ENCODE data around the gene THADA. TPM values are rescaled to one million over a fixed set of nuclear protein-coding genes. Genes with fewer than 3 reads are reported as not detected.

Gene THADA
- total RNA-seq, 6 donors from 2014 or later: 23.6 to 57.5 (median 37.3) TPM

- ATAC-seq (ENCODE audit: low FRiP score in 2 of 2) (no peak), DNase-seq (no peak)
- Histone ChIP-seq H3K9me3 (no peaks in the 10 kb centered on the region), H3K27me3 (no peaks in the 10 kb centered on the region), H3K36me3 (no peaks in the 10 kb centered on the region), H3K27ac (no peak overlapping the region), H3K4me3 (no peak overlapping the region), H3K4me1 (peaks cover 6 to 17% (median 11%) of the 10 kb centered on the region in 4 donors)
- no peak for TF ChIP-seq POLR2A (IDR thresholded peaks at IDR 0.05)
- TF ChIP-seq CTCF (IDR thresholded peaks at IDR 0.05): no peak
- no peak for TF ChIP-seq EP300 (IDR thresholded peaks at IDR 0.05)
- no peak for TF ChIP-seq POLR2AphosphoS5 (IDR thresholded peaks at IDR 0.05)
- WGBS, 2 donors: 96 to 100% methylated on average over 4 to 7 of the region's 7 CpGs
Observed at GRCh38 chr2:43206602-43207001, 389.2 kb downstream of the THADA start.

- no peaks in the 10 kb centered on the region for H3K9me3 ChIP-seq
- H3K36me3 ChIP-seq: no peaks in the 10 kb centered on the region
- 93 to 98% methylated on average over 10 to 11 of the region's 11 CpGs for WGBS, 2 donors
- ATAC-seq (ENCODE audit: low FRiP score in 2 of 2): no peak
- no peaks in the 10 kb centered on the region for H3K27me3 ChIP-seq
- DNase-seq: no peak
- H3K4me3 ChIP-seq: no peak overlapping the region
- no peak for TF ChIP-seq POLR2A (IDR thresholded peaks at IDR 0.05)
- TF ChIP-seq CTCF (IDR thresholded peaks at IDR 0.05): no peak
- no peak for TF ChIP-seq POLR2AphosphoS5 (IDR thresholded peaks at IDR 0.05)
- TF ChIP-seq EP300 (IDR thresholded peaks at IDR 0.05): no peak
- no peaks in the 10 kb centered on the region for H3K4me1 ChIP-seq
- H3K27ac ChIP-seq: no peak overlapping the region
Observed at GRCh38 chr2:43203373-43203772, 392.5 kb downstream of the THADA start.

GRCh38 chr2:43202289-43202688 is 393.5 kb downstream of the THADA start:
- no peaks in the 10 kb centered on the region for H3K27me3 ChIP-seq
- no peak overlapping the region for H3K27ac ChIP-seq
- no peak for ATAC-seq (ENCODE audit: low FRiP score in 2 of 2)
- TF ChIP-seq EP300 (IDR thresholded peaks at IDR 0.05) (no peak), POLR2AphosphoS5 (IDR thresholded peaks at IDR 0.05) (no peak), CTCF (IDR thresholded peaks at IDR 0.05) (no peak), POLR2A (IDR thresholded peaks at IDR 0.05) (no peak)
- DNase-seq: no peak
- 50% methylated on average over 2 of the region's 2 CpGs for WGBS, 2 donors
- no peak overlapping the region for H3K4me3 ChIP-seq
- no peaks in the 10 kb centered on the region for H3K9me3 ChIP-seq
- no peaks in the 10 kb centered on the region for H3K4me1 ChIP-seq
- no peaks in the 10 kb centered on the region for H3K36me3 ChIP-seq

GRCh38 chr2:43201497-43201896 is 394.3 kb downstream of the THADA start:
- Histone ChIP-seq H3K9me3 (no peaks in the 10 kb centered on the region), H3K36me3 (no peaks in the 10 kb centered on the region), H3K27me3 (no peaks in the 10 kb centered on the region), H3K27ac (no peak overlapping the region), H3K4me1 (no peaks in the 10 kb centered on the region), H3K4me3 (no peak overlapping the region)
- ATAC-seq (ENCODE audit: low FRiP score in 2 of 2) (no peak), DNase-seq (no peak)
- TF ChIP-seq CTCF (IDR thresholded peaks at IDR 0.05) (no peak), EP300 (IDR thresholded peaks at IDR 0.05) (no peak), POLR2A (IDR thresholded peaks at IDR 0.05) (no peak), POLR2AphosphoS5 (IDR thresholded peaks at IDR 0.05) (no peak)
- WGBS, 2 donors: 37 to 42% methylated on average over 3 to 4 of the region's 4 CpGs

GRCh38 chr2:43201016-43201415 is 394.8 kb downstream of the THADA start:
- 91 to 98% methylated on average over 7 of the region's 7 CpGs for WGBS, 2 donors
- ATAC-seq (ENCODE audit: low FRiP score in 2 of 2): no peak
- no peaks in the 10 kb centered on the region for H3K9me3 ChIP-seq
- H3K4me3 ChIP-seq: no peak overlapping the region
- H3K27ac ChIP-seq: no peak overlapping the region
- TF ChIP-seq POLR2AphosphoS5 (IDR thresholded peaks at IDR 0.05) (no peak), EP300 (IDR thresholded peaks at IDR 0.05) (no peak), POLR2A (IDR thresholded peaks at IDR 0.05) (no peak), CTCF (IDR thresholded peaks at IDR 0.05) (no peak)
- no peaks in the 10 kb centered on the region for H3K4me1 ChIP-seq
- DNase-seq: no peak
- H3K27me3 ChIP-seq: no peaks in the 10 kb centered on the region
- H3K36me3 ChIP-seq: no peaks in the 10 kb centered on the region

Measured in upper lobe of left lung (tissue), 6 donors.